Skeletal muscle satellite cell (primary cell): ENCODE data around the gene CACNB3.

Experiments used
- H3K27me3 ChIP-seq: 2 replicates; pipeline ENCODE4 v1.7.0; 2013; ENCODE audit warnings: low read length; ENCODE audit not compliant: control insufficient read depth, insufficient read depth
- H3K36me3 ChIP-seq: 2 replicates; pipeline ENCODE4 v1.7.0; 2013; ENCODE audit warnings: mild to moderate bottlenecking, control low read depth, low read length; ENCODE audit not compliant: insufficient read depth
- H3K4me1 ChIP-seq: 2 replicates; pipeline ENCODE4 v1.7.0; 2013; ENCODE audit warnings: low read length; ENCODE audit not compliant: control insufficient read depth, insufficient read depth
- H3K4me2 ChIP-seq: 2 replicates; pipeline ENCODE4 v1.7.0; 2013; ENCODE audit warnings: mild to moderate bottlenecking, low read length
- H3K4me3 ChIP-seq: 2 replicates; pipeline ENCODE4 v1.7.0; 2013; ENCODE audit warnings: low read length
- H3K9ac ChIP-seq: 2 replicates; pipeline ENCODE4 v1.7.0; 2013; ENCODE audit warnings: mild to moderate bottlenecking, low read depth, low read length, moderate library complexity
- H3K9me3 ChIP-seq: replicated peaks from 2 replicates; pipeline ENCODE4 v1.7.0; 2013; ENCODE audit warnings: mild to moderate bottlenecking, control low read depth, low read length

The CACNB3 gene

GRCh38 chr12:48793696-48794095 lies 24.6 kb upstream of the CACNB3 start:
- Histone ChIP-seq H3K27me3 (no peaks in the 10 kb centered on the region), H3K36me3 (no peaks in the 10 kb centered on the region), H3K4me3 (no peak overlapping the region), H3K9me3 (no peaks in the 10 kb centered on the region), H3K4me1 (no peaks in the 10 kb centered on the region), H3K4me2 (no peak overlapping the region), H3K9ac (no peak overlapping the region)

GRCh38 chr12:48794870-48795269 lies 23.4 kb upstream of the CACNB3 start:
- no peak overlapping the region for H3K9ac ChIP-seq

GRCh38 chr12:48795550-48796455 lies 22.5 kb upstream of the CACNB3 start:
- no peaks in the 10 kb centered on the region for H3K27me3 ChIP-seq
- no peak overlapping the region for H3K4me3 ChIP-seq
- H3K36me3 ChIP-seq: no peaks in the 10 kb centered on the region
- H3K4me2 ChIP-seq: peak overlapping the region; percentile 8
- no peaks in the 10 kb centered on the region for H3K9me3 ChIP-seq
- H3K9ac ChIP-seq: no peak overlapping the region
- no peaks in the 10 kb centered on the region for H3K4me1 ChIP-seq

More at GRCh38 chr12:48794870-48795269, 23.4 kb upstream of the CACNB3 start:
- Histone ChIP-seq H3K9me3 (no peaks in the 10 kb centered on the region), H3K4me2 (no peak overlapping the region), H3K27me3 (no peaks in the 10 kb centered on the region), H3K4me3 (no peak overlapping the region), H3K36me3 (no peaks in the 10 kb centered on the region), H3K4me1 (no peaks in the 10 kb centered on the region)

GRCh38 chr12:48796976-48797375 lies 21.3 kb upstream of the CACNB3 start:
- H3K9me3 ChIP-seq: no peaks in the 10 kb centered on the region
- H3K4me1 ChIP-seq: no peaks in the 10 kb centered on the region
- no peak overlapping the region for H3K4me2 ChIP-seq
- no peak overlapping the region for H3K9ac ChIP-seq
- H3K4me3 ChIP-seq: no peak overlapping the region
- no peaks in the 10 kb centered on the region for H3K36me3 ChIP-seq
- H3K27me3 ChIP-seq: no peaks in the 10 kb centered on the region

- H3K4me1 ChIP-seq: no peaks in the 10 kb centered on the region
- H3K4me3 ChIP-seq: no peak overlapping the region
- H3K36me3 ChIP-seq: no peaks in the 10 kb centered on the region
- no peak overlapping the region for H3K4me2 ChIP-seq
- no peaks in the 10 kb centered on the region for H3K27me3 ChIP-seq
- H3K9me3 ChIP-seq: no peaks in the 10 kb centered on the region
- no peak overlapping the region for H3K9ac ChIP-seq
Measured at GRCh38 chr12:48800457-48800856, 17.8 kb upstream of the CACNB3 start.

GRCh38 chr12:48800971-48801370 lies 17.3 kb upstream of the CACNB3 start:
- Histone ChIP-seq H3K27me3 (no peaks in the 10 kb centered on the region), H3K36me3 (no peaks in the 10 kb centered on the region), H3K4me1 (no peaks in the 10 kb centered on the region)

GRCh38 chr12:48803675-48804074 lies 14.6 kb upstream of the CACNB3 start:
- no peak overlapping the region for H3K4me3 ChIP-seq
- no peaks in the 10 kb centered on the region for H3K4me1 ChIP-seq
- no peaks in the 10 kb centered on the region for H3K36me3 ChIP-seq
- no peaks in the 10 kb centered on the region for H3K9me3 ChIP-seq
- no peak overlapping the region for H3K4me2 ChIP-seq
- H3K9ac ChIP-seq: no peak overlapping the region
- H3K27me3 ChIP-seq: no peaks in the 10 kb centered on the region

More at GRCh38 chr12:48800971-48801370, 17.3 kb upstream of the CACNB3 start:
- H3K4me3 ChIP-seq: no peak overlapping the region
- no peak overlapping the region for H3K9ac ChIP-seq
- H3K9me3 ChIP-seq: no peaks in the 10 kb centered on the region
- no peak overlapping the region for H3K4me2 ChIP-seq

GRCh38 chr12:48807981-48808380 lies 10.3 kb upstream of the CACNB3 start:
- peaks cover 28% of the 10 kb centered on the region for H3K4me1 ChIP-seq
- H3K27me3 ChIP-seq: no peaks in the 10 kb centered on the region
- no peak overlapping the region for H3K4me3 ChIP-seq
- no peaks in the 10 kb centered on the region for H3K36me3 ChIP-seq
- no peak overlapping the region for H3K4me2 ChIP-seq
- H3K9me3 ChIP-seq: no peaks in the 10 kb centered on the region
- no peak overlapping the region for H3K9ac ChIP-seq

- H3K4me1 ChIP-seq: peaks cover 41% of the 10 kb centered on the region
- H3K4me3 ChIP-seq: peak overlapping the region; percentile 36
- H3K4me2 ChIP-seq: peak overlapping the region; percentile 72
- no peaks in the 10 kb centered on the region for H3K36me3 ChIP-seq
- H3K9me3 ChIP-seq: no peaks in the 10 kb centered on the region
- peak overlapping the region; percentile 16 for H3K9ac ChIP-seq
- no peaks in the 10 kb centered on the region for H3K27me3 ChIP-seq
Measured at GRCh38 chr12:48810903-48811431, 7.3 kb upstream of the CACNB3 start.

GRCh38 chr12:48811437-48812090 lies 6.7 kb upstream of the CACNB3 start:
- Histone ChIP-seq H3K36me3 (no peaks in the 10 kb centered on the region), H3K4me1 (peaks cover 47% of the 10 kb centered on the region), H3K9me3 (no peaks in the 10 kb centered on the region), H3K27me3 (no peaks in the 10 kb centered on the region), H3K4me3 (peak overlapping the region; percentile 20), H3K4me2 (peak overlapping the region; percentile 72), H3K9ac (peak overlapping the region; percentile 43)

- Histone ChIP-seq H3K9me3 (no peaks in the 10 kb centered on the region), H3K9ac (no peak overlapping the region), H3K4me2 (no peak overlapping the region), H3K4me3 (no peak overlapping the region), H3K4me1 (peaks cover 51% of the 10 kb centered on the region), H3K36me3 (no peaks in the 10 kb centered on the region), H3K27me3 (no peaks in the 10 kb centered on the region)
Measured at GRCh38 chr12:48812389-48812788, 5.9 kb upstream of the CACNB3 start.
